OCI-LY1 (cell line): ENCODE data around the gene NDST3.

Experiments used
- EZH2 ChIP-seq: fragments of 200-600 bp; sonication (generic), shearing (Covaris generic); IDR thresholded peaks from 2 replicates; pipeline ENCODE4 v1.8.0; 2017; ENCODE audit warnings: borderline replicate concordance, mixed run types, mild to moderate bottlenecking, antibody characterized with exemption, low read length, moderate library complexity, mixed read lengths
- TF ChIP-seq, protein P1 (sequence below): fragments of 200-600 bp; sonication (generic), shearing (Covaris generic); IDR thresholded peaks from 2 replicates; pipeline ENCODE4 v1.5.1; 2017; ENCODE audit warnings: mild to moderate bottlenecking, antibody characterized with exemption, low read length, moderate library complexity, mixed read lengths

DNA sequence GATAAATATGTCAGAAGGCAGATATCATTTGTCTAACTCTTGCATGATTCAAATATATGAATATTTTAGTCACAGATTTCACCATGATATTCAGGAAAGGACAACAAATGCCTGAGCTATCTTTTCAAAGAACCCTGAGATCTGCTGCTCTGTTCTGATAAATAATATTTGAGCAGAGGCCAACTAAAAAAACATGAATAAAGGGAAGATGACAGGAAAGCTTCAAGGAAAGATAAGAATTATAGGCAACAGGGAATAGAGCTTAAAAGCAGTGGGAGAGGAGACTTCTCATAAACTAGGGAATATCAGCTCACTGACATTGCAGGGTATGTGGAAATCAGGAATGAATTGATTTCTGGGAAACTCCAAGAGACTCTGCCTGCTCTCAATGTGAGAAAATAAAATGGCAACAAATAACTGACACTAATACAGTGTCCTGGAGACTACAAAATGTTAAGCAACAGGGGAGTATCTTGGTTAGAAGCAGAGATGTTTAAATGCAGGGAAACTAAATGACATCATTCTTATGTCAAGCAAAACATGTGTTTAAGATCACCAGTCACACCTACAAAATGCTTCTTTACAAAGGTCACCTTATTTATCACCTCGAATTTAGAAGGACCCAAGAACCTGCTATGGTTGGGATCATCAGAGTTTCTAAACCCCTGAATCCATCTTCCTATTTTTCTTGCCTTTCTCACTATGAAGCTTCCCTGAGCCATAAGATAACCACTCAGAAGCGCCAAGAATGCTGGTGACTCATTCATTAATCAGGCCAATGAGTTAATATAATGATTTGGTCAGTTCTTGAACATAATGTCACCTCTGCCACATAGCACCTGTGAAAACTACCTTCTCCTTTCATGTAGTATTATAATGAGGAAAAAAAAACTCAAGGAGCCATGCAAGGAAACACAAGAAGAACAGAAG, 78.1 kb downstream of the NDST3 start:
- TF ChIP-seq, protein P1, sequence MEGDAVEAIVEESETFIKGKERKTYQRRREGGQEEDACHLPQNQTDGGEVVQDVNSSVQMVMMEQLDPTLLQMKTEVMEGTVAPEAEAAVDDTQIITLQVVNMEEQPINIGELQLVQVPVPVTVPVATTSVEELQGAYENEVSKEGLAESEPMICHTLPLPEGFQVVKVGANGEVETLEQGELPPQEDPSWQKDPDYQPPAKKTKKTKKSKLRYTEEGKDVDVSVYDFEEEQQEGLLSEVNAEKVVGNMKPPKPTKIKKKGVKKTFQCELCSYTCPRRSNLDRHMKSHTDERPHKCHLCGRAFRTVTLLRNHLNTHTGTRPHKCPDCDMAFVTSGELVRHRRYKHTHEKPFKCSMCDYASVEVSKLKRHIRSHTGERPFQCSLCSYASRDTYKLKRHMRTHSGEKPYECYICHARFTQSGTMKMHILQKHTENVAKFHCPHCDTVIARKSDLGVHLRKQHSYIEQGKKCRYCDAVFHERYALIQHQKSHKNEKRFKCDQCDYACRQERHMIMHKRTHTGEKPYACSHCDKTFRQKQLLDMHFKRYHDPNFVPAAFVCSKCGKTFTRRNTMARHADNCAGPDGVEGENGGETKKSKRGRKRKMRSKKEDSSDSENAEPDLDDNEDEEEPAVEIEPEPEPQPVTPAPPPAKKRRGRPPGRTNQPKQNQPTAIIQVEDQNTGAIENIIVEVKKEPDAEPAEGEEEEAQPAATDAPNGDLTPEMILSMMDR, result no peak
- TF ChIP-seq EZH2, result no peak
